Measurements from ENCODE around the gene C11orf54.
"Not testable (repeated sequence)": the region's sequence is repeated elsewhere in the genome, so short reads cannot be mapped to it uniquely, and the experiment has no call there.

The C11orf54 gene

GRCh38 chr11:93767018-93767417, 25.5 kb downstream of the C11orf54 start:
- DNase-seq (ENCODE audit: low spot score): no peak

GRCh38 chr11:93770160-93770559, 28.7 kb downstream of the C11orf54 start:
- DNase-seq (ENCODE audit: low spot score): no peak

- no peak for DNase-seq (ENCODE audit: low spot score)
These were observed 30.7 kb downstream of the C11orf54 start for GRCh38 chr11:93772123-93772522.

- DNase-seq (ENCODE audit: low spot score): no peak
These were observed 31.6 kb downstream of the C11orf54 start for GRCh38 chr11:93773045-93773477.

GRCh38 chr11:93773601-93774200, 32.2 kb downstream of the C11orf54 start:
- DNase-seq (ENCODE audit: low spot score): no peak

GRCh38 chr11:93774560-93774959, 33.1 kb downstream of the C11orf54 start:
- DNase-seq (ENCODE audit: low spot score): not testable (repeated sequence)

DNA sequence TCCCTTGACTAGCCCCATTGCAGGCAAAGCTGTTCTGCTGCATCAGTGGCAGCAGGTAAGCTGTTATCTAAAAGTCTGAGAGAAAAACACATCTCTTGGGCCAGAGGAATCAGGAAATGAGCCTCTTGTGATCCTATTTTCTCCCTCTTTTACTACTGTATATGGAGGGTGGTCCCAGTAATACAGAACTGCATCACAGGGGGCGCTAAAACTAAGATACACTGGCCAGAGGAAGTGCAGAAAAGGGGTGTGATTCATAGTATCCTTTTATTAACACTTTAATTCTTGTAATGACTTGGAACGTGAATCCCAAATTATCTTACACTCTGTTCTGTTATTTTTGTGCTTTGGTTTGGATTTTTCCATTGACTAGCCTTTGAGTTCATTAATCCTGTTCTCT, 33.8 kb downstream of the C11orf54 start:
- DNase-seq (ENCODE audit: low spot score): no peak

DNA sequence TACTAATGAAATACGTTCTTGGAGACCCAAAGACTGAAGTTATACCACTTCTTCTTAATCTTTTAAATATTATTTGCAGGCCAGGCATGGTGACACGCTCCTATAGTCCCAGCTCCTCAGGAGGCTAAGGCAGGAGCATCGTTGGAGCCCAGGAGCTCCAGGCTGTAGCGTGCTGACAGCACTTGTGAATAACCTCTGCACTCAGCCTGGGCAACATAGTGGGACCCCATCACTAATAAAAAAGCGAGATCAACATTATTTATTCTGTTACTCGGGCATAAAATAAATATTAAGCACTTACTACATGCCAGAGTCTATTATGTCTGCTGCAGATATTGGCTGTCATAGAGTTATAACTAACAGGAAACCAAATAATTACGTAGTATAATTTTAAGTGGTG, 41.9 kb downstream of the C11orf54 start:
- DNase-seq (ENCODE audit: low spot score): no peak

DNA sequence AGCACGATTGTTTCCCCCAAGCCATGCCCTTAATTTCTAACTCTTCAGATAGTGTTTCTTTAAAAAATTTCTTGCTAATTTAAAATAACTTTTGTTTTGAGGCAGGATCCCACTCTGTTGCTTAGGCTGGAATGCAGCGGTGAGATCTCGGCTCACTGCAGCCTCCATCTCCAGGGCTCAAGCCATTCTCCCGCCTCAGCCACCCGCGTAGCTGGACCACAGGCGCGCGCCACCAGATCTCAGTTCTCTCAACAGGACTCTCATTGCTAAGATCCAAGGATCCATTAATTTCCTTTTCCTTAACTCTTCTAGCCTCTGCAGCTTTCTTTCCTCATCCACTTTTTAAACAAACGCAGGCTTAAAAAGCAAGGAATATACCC, 42.3 kb downstream of the C11orf54 start:
- no peak for DNase-seq (ENCODE audit: low spot score)

- DNase-seq (ENCODE audit: low spot score): peak; percentile 97
These were observed 42.9 kb downstream of the C11orf54 start, which contains the start of gene MED17 for GRCh38 chr11:93784145-93784934. MED17 (plus strand) TSS chr11:93784282; CDS start chr11:93784514, 232 bp downstream.

DNA sequence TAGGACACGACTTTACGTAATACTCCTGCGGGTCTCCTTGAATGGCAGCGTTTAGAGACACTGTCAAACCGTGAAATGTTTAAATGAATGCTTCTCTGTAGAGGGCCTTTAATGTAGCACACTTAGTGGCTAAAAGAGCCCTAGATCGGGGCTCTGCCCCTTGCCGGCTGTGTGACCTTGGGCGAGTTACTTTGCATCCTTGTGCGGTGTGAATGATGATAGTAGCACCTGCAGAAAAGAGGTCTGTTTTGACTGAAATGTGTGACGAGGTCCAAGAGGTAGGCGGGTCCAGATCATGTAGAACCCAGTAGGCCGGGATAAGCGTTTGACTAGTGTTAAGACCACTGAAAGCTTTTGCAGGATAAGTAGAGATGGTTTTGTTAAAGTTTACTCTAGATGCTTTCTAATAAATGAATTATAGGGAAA, 43.5 kb downstream of the C11orf54 start:
- DNase-seq (ENCODE audit: low spot score): no peak

DNA sequence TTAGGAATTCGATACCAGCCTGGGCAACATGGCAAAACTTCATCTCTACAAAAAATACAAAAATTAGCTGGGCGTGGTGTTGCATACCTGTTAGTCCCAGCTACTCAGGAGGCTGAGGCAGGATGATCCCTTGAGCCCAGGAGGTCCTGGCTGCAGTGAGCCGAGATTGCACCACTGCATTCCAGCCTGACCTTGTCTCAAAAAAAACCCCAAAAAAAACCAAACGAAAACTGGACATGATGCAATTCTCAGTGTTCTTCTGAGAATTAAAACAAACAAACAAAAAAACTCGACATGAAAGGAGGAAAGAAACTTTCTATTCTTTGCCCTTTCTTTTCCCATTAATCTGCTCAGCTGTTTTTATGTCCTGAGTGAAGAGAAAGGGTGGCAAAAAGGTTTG, 50.0 kb downstream of the C11orf54 start:
- no peak for DNase-seq (ENCODE audit: low spot score)

DNA sequence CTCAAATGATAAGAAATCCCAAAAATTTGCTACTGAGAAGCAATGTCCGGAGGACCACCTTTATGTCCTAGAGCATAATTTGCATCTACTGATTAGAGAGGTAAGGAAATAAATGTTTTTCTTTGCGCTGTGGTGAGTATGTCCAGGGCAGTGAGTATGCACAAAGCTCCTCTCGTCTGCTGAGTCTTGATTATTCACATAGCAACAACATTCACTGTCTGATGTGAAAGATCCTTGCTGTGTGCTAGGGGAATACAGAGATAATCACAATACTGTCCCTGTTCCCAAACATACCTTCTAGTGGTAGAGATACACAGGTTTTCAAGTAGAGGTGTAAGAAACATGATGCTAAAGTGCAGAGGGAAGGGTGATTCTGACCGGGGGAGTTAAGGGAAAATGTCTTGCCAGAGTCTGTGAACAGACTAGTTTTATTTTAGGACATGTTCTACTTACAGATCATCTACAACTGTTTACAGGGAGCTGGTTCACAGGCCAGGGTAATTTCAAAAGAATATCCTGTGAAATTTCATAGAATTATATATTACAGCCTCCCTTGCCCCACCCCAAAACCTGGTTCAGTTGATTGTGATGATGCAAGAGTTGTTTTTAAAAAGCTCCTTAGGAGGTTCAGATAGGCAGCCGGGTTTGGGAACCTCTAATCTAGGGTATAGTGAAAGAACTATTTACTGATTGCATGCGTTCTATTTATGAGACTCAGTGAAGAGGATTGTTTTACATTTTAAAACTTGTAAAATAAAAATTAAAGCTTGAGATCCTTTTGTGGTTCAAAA, 55.2 kb downstream of the C11orf54 start:
- DNase-seq (ENCODE audit: low spot score): no peak

DNA sequence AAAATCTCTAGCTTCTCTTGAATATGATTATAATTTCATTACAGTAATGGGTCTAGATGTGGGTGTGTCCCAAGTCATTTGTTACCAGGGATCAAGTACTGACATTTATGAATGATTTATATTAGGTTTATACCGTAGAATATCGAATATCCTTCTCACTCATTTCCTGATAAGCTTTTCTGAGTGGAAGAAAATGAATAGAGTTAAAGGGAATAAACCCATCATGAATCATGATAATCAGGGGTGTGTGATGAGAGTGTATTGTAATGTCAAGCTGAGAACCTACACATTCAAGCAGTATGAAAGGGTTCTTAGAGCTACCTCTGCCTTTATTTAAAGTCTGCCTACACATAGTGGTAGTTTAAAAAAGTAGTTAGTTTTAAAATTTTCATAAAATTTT, 59.9 kb downstream of the C11orf54 start:
- DNase-seq (ENCODE audit: low spot score): no peak

- DNase-seq (ENCODE audit: low spot score): no peak
These were observed 63.4 kb downstream of the C11orf54 start for GRCh38 chr11:93804879-93805278.

- DNase-seq (ENCODE audit: low spot score): no peak
These were observed 66.5 kb downstream of the C11orf54 start for GRCh38 chr11:93807980-93808379.

- DNase-seq (ENCODE audit: low spot score): no peak
These were observed 72.5 kb downstream of the C11orf54 start for GRCh38 chr11:93813974-93814373.

Data from hepatic stellate cell (primary cell).